Measurements from ENCODE around the gene KLHDC7A.

KLHDC7A gene

DNA sequence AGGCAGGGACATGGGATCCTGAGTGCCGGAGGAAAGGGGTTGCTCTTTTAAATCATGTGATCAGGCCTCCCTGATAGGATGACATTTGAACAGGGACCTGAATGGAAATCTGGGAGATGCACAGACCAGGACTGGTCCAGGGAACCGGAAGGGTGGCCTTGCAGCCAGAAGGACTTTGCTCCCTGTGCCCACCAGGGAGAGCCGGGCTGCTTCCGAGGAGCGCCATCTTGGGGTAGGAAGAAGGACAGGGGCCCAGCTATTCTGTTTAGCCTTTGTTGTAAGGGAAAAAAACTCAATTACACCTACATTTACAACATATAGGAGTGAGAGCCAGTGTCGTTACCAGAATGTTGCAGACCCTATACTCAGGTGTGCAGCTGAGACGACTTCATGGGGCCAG is 5.5 kb downstream of the KLHDC7A start:
- Histone ChIP-seq H3K9me3 (ENCODE audit: control insufficient read depth in 2 of 2, low read length in 2 of 2) (no peaks in the 10 kb centered on the region), H3K4me1 (ENCODE audit: control insufficient read depth, insufficient read depth, low read length) (no peaks in the 10 kb centered on the region), H3K36me3 (ENCODE audit: control insufficient read depth in 2 of 2, insufficient read depth in 2 of 2, low read length in 2 of 2) (no peaks in the 10 kb centered on the region), H3K9ac (ENCODE audit: low read length in 2 of 2) (no peak overlapping the region), H3K4me3 (ENCODE audit: low read length in 2 of 2) (no peak overlapping the region), H3K27me3 (ENCODE audit: control insufficient read depth in 1 of 2, insufficient read depth in 2 of 2, low read length in 2 of 2) (peaks cover 3 to 7% of the 10 kb centered on the region in 2 donors), H3K27ac (ENCODE audit: low read length) (no peak overlapping the region)

DNA sequence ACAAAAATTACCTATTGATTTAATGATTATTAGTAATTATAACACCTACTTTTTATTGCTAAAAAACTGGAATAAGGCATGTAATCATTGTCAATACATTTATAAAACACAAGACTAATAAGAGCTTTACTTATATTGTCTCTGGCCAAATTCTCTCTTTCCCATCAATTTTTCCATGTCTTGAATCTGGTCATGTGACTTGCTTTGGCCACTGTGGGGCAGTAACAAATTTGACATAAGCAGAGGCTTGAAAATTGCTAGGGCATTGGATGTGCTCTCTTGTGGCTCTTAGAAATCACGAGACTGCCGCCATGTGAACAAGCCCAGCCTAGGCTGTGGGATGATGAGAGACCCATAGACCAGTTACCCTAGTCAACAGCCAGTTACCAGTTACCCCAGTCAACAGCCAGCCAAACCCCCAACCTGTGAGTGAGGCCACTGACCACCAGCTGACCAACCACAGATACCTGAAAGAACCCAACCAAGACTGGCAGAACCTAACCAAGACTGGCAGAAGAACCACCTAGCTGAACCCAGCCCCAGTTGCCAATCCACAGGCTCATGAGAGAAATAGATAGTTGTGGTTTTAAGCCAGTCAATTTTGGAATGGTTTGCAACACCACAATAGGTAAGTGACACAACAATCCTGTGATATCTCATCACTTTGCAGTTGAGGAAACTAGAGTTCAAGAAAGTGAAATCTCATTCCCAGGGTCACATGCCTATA is 8.8 kb downstream of the KLHDC7A start:
- no peaks in the 10 kb centered on the region for H3K4me1 ChIP-seq (ENCODE audit: control insufficient read depth, insufficient read depth, low read length)
- no peak overlapping the region for H3K9ac ChIP-seq (ENCODE audit: low read length in 2 of 2)
- no peak overlapping the region for H3K4me3 ChIP-seq (ENCODE audit: low read length in 2 of 2)
- H3K36me3 ChIP-seq (ENCODE audit: control insufficient read depth in 2 of 2, insufficient read depth in 2 of 2, low read length in 2 of 2) = no peaks in the 10 kb centered on the region
- no peak overlapping the region for H3K27ac ChIP-seq (ENCODE audit: low read length)
- H3K27me3 ChIP-seq (ENCODE audit: control insufficient read depth in 1 of 2, insufficient read depth in 2 of 2, low read length in 2 of 2) = peaks cover 4 to 9% of the 10 kb centered on the region in 2 donors
- H3K9me3 ChIP-seq (ENCODE audit: control insufficient read depth in 2 of 2, low read length in 2 of 2) = no peaks in the 10 kb centered on the region

DNA sequence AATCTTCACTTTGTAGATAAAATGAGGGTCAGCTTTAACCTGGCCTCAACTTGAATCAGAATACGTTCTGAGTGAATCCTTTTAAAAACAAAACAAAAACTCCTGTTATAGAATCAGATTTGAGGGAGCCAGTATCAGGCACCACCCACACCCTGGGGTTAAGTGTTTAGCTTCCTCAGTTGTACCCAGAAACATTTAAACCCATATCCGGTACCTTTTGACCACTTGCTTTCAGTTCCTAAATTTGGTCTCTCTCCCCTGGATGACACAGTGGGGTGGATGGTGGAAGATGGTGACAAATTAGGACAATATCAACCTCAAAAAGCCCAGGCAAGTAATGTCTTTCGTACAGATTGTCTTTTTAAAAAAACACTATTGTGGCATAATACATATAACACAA is 10.4 kb downstream of the KLHDC7A start:
- H3K4me3 ChIP-seq (ENCODE audit: low read length in 2 of 2) = no peak overlapping the region
- H3K36me3 ChIP-seq (ENCODE audit: control insufficient read depth in 2 of 2, insufficient read depth in 2 of 2, low read length in 2 of 2) = no peaks in the 10 kb centered on the region
- H3K4me1 ChIP-seq (ENCODE audit: control insufficient read depth, insufficient read depth, low read length) = no peaks in the 10 kb centered on the region
- H3K27ac ChIP-seq (ENCODE audit: low read length) = no peak overlapping the region
- no peaks in the 10 kb centered on the region for H3K9me3 ChIP-seq (ENCODE audit: control insufficient read depth in 2 of 2, low read length in 2 of 2)
- H3K9ac ChIP-seq (ENCODE audit: low read length in 2 of 2) = no peak overlapping the region
- peaks cover 3 to 9% of the 10 kb centered on the region in 2 donors for H3K27me3 ChIP-seq (ENCODE audit: control insufficient read depth in 1 of 2, insufficient read depth in 2 of 2, low read length in 2 of 2)

DNA sequence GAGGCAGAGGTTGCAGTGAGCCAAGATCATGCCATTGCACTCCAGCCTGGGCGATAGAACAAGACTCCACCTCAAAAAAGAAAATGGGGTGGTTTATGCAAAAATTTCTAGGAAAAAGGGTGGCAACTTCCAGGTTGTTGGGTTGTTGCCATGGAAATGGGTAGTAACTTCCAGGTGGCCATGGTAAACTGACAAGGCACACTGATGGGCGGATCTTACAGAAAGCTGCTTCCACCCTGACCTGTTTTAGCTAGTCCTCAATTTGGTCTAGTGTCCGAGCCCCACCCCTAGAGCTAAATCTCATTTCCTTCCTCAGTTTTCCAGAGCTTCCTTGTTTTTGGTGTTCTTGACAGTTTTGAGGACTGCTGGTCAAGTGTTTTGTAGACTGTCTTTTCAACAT is 13.6 kb downstream of the KLHDC7A start:
- H3K27ac ChIP-seq (ENCODE audit: low read length) = no peak overlapping the region
- H3K27me3 ChIP-seq (ENCODE audit: control insufficient read depth in 1 of 2, insufficient read depth in 2 of 2, low read length in 2 of 2) = peaks cover 0 to 10% of the 10 kb centered on the region in 2 donors
- no peak overlapping the region for H3K9ac ChIP-seq (ENCODE audit: low read length in 2 of 2)
- H3K36me3 ChIP-seq (ENCODE audit: control insufficient read depth in 2 of 2, insufficient read depth in 2 of 2, low read length in 2 of 2) = no peaks in the 10 kb centered on the region
- H3K9me3 ChIP-seq (ENCODE audit: control insufficient read depth in 2 of 2, low read length in 2 of 2) = no peaks in the 10 kb centered on the region
- no peak overlapping the region for H3K4me3 ChIP-seq (ENCODE audit: low read length in 2 of 2)
- no peaks in the 10 kb centered on the region for H3K4me1 ChIP-seq (ENCODE audit: control insufficient read depth, insufficient read depth, low read length)

DNA sequence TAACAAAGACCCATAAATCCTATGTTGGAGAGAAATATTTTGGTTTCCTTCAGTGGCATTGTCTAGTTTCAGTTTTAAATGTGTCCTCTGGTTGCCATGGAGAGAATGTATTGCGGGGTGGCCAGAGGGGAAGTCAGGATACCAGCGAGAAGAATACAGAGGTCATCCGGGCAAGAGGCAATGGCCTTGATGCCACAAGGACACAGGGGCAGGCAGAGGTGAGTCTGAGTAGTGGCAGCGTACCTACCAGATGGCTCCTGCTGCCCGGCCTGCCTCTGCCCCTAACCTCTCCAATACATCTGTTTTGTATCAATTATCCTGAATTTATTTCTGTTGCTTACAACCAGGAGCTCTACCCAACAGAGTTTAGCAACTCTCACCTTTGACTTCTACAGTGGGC is 14.9 kb downstream of the KLHDC7A start:
- H3K9me3 ChIP-seq (ENCODE audit: control insufficient read depth in 2 of 2, low read length in 2 of 2) = no peaks in the 10 kb centered on the region
- no peak overlapping the region for H3K27ac ChIP-seq (ENCODE audit: low read length)
- H3K4me3 ChIP-seq (ENCODE audit: low read length in 2 of 2) = no peak overlapping the region
- peaks cover 3 to 8% of the 10 kb centered on the region in 2 donors for H3K27me3 ChIP-seq (ENCODE audit: control insufficient read depth in 1 of 2, insufficient read depth in 2 of 2, low read length in 2 of 2)
- no peaks in the 10 kb centered on the region for H3K36me3 ChIP-seq (ENCODE audit: control insufficient read depth in 2 of 2, insufficient read depth in 2 of 2, low read length in 2 of 2)
- no peak overlapping the region for H3K9ac ChIP-seq (ENCODE audit: low read length in 2 of 2)
- H3K4me1 ChIP-seq (ENCODE audit: control insufficient read depth, insufficient read depth, low read length) = no peaks in the 10 kb centered on the region

DNA sequence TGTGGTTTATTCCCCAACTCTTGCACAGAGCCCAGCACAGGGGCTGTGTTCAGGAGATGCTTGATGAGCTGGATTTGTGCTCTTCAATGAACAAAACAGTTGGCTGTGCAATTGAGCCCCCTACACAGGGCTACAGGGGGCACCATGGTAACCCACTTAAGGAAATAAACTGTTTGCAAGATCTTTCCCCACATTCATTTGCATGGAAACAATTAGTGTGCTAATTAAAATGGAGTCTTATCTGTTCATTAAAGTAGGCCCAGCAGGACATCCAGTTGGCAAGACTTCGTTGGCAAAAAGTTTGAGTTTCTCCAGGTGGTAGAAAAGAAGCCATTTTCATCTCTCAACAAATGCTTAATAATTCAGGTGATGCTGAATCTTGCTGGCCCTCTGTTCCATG is 15.3 kb downstream of the KLHDC7A start:
- no peak overlapping the region for H3K27ac ChIP-seq (ENCODE audit: low read length)
- H3K36me3 ChIP-seq (ENCODE audit: control insufficient read depth in 2 of 2, insufficient read depth in 2 of 2, low read length in 2 of 2) = no peaks in the 10 kb centered on the region
- H3K4me3 ChIP-seq (ENCODE audit: low read length in 2 of 2) = no peak overlapping the region
- no peaks in the 10 kb centered on the region for H3K9me3 ChIP-seq (ENCODE audit: control insufficient read depth in 2 of 2, low read length in 2 of 2)
- peaks cover 3 to 8% of the 10 kb centered on the region in 2 donors for H3K27me3 ChIP-seq (ENCODE audit: control insufficient read depth in 1 of 2, insufficient read depth in 2 of 2, low read length in 2 of 2)
- H3K4me1 ChIP-seq (ENCODE audit: control insufficient read depth, insufficient read depth, low read length) = no peaks in the 10 kb centered on the region
- H3K9ac ChIP-seq (ENCODE audit: low read length in 2 of 2) = no peak overlapping the region

DNA sequence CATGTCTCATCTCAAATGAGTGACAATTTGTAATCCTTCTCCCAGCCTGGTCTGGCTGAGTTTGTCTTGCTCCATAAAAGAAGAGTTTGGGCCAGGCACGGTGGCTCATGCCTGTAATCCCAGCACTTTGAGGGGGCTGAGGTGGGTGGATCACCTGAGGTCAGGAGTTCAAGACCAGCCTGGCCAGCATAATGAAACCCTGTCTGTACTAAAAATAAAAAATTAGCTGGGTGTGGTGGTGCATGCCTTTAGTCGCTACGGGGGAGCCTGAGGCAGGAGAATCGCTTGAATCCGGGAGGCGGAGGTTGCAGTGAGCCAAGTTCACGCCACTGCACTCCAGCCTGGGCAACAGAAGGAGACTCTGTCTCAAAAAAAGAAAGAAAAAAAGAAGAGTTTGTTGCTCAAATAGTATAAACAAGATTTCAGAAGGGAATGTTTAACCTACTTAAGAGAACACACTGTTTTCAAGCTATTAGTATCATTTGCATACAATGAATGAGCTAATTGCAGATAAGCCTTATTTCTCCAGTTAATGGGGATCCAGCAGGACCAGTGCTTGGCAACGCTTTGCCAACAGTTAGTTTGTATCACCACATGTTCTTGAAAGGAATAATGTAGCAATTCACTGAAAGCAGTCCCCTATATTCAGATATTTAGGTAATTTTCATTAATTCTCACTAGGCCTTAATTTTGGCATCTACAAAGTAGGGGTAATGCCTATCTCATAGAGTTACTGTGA is 15.9 kb downstream of the KLHDC7A start:
- no peaks in the 10 kb centered on the region for H3K9me3 ChIP-seq (ENCODE audit: control insufficient read depth in 2 of 2, low read length in 2 of 2)
- H3K4me1 ChIP-seq (ENCODE audit: control insufficient read depth, insufficient read depth, low read length) = no peaks in the 10 kb centered on the region
- no peaks in the 10 kb centered on the region for H3K36me3 ChIP-seq (ENCODE audit: control insufficient read depth in 2 of 2, insufficient read depth in 2 of 2, low read length in 2 of 2)
- no peak overlapping the region for H3K27ac ChIP-seq (ENCODE audit: low read length)
- H3K27me3 ChIP-seq (ENCODE audit: control insufficient read depth in 1 of 2, insufficient read depth in 2 of 2, low read length in 2 of 2) = peaks cover 3 to 9% of the 10 kb centered on the region in 2 donors
- no peak overlapping the region for H3K4me3 ChIP-seq (ENCODE audit: low read length in 2 of 2)
- H3K9ac ChIP-seq (ENCODE audit: low read length in 2 of 2) = no peak overlapping the region

DNA sequence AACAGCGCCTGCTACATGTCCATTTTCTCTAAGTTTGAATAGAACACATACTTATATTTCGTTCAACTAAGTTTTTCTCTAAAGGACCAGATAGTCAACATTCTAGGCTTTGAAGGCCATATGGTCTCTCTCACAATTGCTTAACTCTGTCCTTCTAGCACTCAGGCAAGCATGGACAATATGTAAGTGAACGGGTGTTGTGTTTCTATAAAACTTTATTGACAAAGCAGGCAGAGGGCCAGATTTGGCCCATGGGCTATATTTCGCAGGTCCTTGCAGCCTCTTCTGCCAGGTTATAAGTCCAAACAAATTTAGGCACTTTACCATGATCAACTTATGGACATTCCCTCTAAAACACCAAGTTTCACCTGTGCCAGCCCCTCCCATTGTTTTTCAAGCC is 21.1 kb downstream of the KLHDC7A start:
- Histone ChIP-seq H3K9ac (ENCODE audit: low read length in 2 of 2) (no peak overlapping the region), H3K4me1 (ENCODE audit: control insufficient read depth, insufficient read depth, low read length) (no peaks in the 10 kb centered on the region), H3K27me3 (ENCODE audit: control insufficient read depth in 1 of 2, insufficient read depth in 2 of 2, low read length in 2 of 2) (peaks cover 3 to 11% of the 10 kb centered on the region in 2 donors), H3K9me3 (ENCODE audit: control insufficient read depth in 2 of 2, low read length in 2 of 2) (peaks cover 4% of the 10 kb centered on the region in 2 donors), H3K27ac (ENCODE audit: low read length) (no peak overlapping the region), H3K4me3 (ENCODE audit: low read length in 2 of 2) (no peak overlapping the region), H3K36me3 (ENCODE audit: control insufficient read depth in 2 of 2, insufficient read depth in 2 of 2, low read length in 2 of 2) (no peaks in the 10 kb centered on the region)

DNA sequence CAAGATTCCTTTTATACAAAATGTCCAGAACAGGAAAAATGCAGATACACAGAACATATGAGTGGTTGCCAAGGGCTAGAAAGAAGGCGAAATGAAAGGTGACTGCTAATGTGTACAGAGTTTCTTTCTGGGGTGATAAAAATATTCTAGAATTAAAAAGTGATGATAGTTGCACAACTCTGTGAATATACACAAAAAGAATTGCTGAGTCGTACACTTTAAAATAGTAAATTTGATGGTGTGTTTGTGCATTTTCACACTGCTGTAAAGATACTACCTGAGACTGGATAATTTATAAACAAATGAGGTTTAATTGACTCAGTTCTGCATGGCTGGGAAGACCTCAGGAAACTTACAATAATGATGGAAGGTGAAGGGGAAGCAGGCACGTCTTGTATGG is 23.9 kb downstream of the KLHDC7A start:
- Histone ChIP-seq H3K9me3 (ENCODE audit: control insufficient read depth in 2 of 2, low read length in 2 of 2) (peaks cover 4 to 5% of the 10 kb centered on the region in 2 donors), H3K36me3 (ENCODE audit: control insufficient read depth in 2 of 2, insufficient read depth in 2 of 2, low read length in 2 of 2) (no peaks in the 10 kb centered on the region), H3K9ac (ENCODE audit: low read length in 2 of 2) (no peak overlapping the region), H3K27ac (ENCODE audit: low read length) (no peak overlapping the region), H3K4me3 (ENCODE audit: low read length in 2 of 2) (no peak overlapping the region), H3K27me3 (ENCODE audit: control insufficient read depth in 1 of 2, insufficient read depth in 2 of 2, low read length in 2 of 2) (peaks cover 3 to 9% of the 10 kb centered on the region in 2 donors), H3K4me1 (ENCODE audit: control insufficient read depth, insufficient read depth, low read length) (no peaks in the 10 kb centered on the region)

DNA sequence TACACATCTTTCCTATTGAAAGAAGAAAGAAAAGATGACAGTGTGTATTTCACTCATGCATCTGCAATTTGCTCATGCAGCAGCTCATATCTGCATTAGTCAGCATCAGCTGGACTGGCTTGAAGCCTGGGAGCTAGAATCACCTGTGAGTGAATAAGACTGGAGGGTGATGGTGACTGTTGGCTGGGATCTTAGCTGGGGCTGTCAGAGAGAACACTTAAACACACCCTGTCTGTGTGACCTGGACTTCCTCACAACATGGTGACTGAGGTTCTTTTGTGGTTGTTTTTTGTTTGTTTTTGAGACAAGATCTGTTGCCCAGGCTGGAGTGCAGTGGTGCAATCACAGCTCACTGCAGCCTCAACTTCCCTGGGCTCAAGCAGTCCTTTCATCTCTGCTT is 24.9 kb downstream of the KLHDC7A start:
- Histone ChIP-seq H3K36me3 (ENCODE audit: control insufficient read depth in 2 of 2, insufficient read depth in 2 of 2, low read length in 2 of 2) (no peaks in the 10 kb centered on the region), H3K27ac (ENCODE audit: low read length) (no peak overlapping the region), H3K27me3 (ENCODE audit: control insufficient read depth in 1 of 2, insufficient read depth in 2 of 2, low read length in 2 of 2) (peaks cover 0 to 9% of the 10 kb centered on the region in 2 donors), H3K9me3 (ENCODE audit: control insufficient read depth in 2 of 2, low read length in 2 of 2) (peaks cover 4 to 5% of the 10 kb centered on the region in 2 donors), H3K4me1 (ENCODE audit: control insufficient read depth, insufficient read depth, low read length) (no peaks in the 10 kb centered on the region), H3K4me3 (ENCODE audit: low read length in 2 of 2) (no peak overlapping the region), H3K9ac (ENCODE audit: low read length in 2 of 2) (no peak overlapping the region)

DNA sequence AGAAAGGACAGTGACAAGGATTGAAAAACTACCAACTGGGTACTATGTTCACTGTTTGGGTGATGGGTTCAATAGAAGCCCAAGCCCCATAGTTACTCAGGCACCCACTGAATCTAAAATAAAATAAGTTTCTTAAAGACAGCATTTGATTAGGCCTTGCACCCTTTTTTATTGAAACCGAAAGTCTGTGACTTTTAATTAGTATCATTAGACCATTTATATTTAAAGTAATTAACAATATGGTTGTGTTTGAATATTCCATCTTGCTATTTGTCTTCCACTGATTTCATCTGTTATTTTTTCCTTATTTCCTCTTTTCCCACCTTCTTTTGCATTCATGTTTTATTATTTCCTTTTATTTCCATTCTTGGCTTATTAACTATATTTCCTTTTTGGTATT is 27.4 kb downstream of the KLHDC7A start:
- Histone ChIP-seq H3K4me1 (ENCODE audit: control insufficient read depth, insufficient read depth, low read length) (no peaks in the 10 kb centered on the region), H3K9me3 (ENCODE audit: control insufficient read depth in 2 of 2, low read length in 2 of 2) (peaks cover 0 to 5% of the 10 kb centered on the region in 2 donors), H3K27me3 (ENCODE audit: control insufficient read depth in 1 of 2, insufficient read depth in 2 of 2, low read length in 2 of 2) (peaks cover 3 to 5% of the 10 kb centered on the region in 2 donors), H3K9ac (ENCODE audit: low read length in 2 of 2) (no peak overlapping the region), H3K27ac (ENCODE audit: low read length) (no peak overlapping the region), H3K36me3 (ENCODE audit: control insufficient read depth in 2 of 2, insufficient read depth in 2 of 2, low read length in 2 of 2) (no peaks in the 10 kb centered on the region), H3K4me3 (ENCODE audit: low read length in 2 of 2) (no peak overlapping the region)

All from stomach smooth muscle (tissue), 2 donors.